ENCODE measurements around the gene DLK1. TPM values are rescaled to one million over a fixed set of nuclear protein-coding genes. Genes with fewer than 3 reads are reported as not detected.

The DLK1 gene
- total RNA-seq, 2 experiments from 2014 or later = not detected

DNA sequence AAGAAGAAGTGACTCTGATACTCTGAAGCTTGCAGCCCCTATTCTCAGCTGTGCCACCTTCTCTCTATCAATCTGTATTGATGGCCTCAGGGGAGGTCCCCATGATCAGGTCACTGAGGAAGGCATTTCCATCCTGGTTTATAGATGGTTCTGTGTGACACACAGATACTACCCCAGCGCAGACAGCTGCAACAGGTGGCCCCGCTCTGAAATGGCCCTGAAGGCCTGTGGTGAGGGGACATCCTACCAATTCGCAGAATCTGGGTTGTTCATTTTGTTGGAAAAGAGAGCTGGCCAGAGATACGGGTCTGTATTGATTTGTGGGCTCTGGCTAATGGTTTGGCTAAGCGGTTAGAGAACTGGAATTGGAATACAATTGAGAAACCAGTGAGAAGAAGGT, 21.7 kb downstream of the DLK1 start:
- TF ChIP-seq EZH2phosphoT487 (IDR thresholded peaks at IDR 0.05; ENCODE audit: borderline replicate concordance, low read depth, low read length) = no peak
- TF ChIP-seq, protein P1, sequence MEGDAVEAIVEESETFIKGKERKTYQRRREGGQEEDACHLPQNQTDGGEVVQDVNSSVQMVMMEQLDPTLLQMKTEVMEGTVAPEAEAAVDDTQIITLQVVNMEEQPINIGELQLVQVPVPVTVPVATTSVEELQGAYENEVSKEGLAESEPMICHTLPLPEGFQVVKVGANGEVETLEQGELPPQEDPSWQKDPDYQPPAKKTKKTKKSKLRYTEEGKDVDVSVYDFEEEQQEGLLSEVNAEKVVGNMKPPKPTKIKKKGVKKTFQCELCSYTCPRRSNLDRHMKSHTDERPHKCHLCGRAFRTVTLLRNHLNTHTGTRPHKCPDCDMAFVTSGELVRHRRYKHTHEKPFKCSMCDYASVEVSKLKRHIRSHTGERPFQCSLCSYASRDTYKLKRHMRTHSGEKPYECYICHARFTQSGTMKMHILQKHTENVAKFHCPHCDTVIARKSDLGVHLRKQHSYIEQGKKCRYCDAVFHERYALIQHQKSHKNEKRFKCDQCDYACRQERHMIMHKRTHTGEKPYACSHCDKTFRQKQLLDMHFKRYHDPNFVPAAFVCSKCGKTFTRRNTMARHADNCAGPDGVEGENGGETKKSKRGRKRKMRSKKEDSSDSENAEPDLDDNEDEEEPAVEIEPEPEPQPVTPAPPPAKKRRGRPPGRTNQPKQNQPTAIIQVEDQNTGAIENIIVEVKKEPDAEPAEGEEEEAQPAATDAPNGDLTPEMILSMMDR (conservative IDR thresholded peaks at IDR 0.05; ENCODE audit: low read length) = no peak
- Histone ChIP-seq H2AFZ (ENCODE audit: low read length) (no peak overlapping the region), H3K9me3 (ENCODE audit: low read length) (no peaks in the 10 kb centered on the region), H3K4me3 (ENCODE audit: low read depth, low read length, poor library complexity, severe bottlenecking) (no peak overlapping the region), H3K4me1 (ENCODE audit: insufficient read depth, low read length, poor library complexity, severe bottlenecking) (no peaks in the 10 kb centered on the region), H3K36me3 (ENCODE audit: insufficient read depth, low read length) (no peaks in the 10 kb centered on the region), H3K9me2 (ENCODE audit: insufficient read depth, low read length) (no peaks in the 10 kb centered on the region), H3K79me2 (ENCODE audit: insufficient read depth, low read depth, low read length) (no peaks in the 10 kb centered on the region), H4K20me1 (ENCODE audit: insufficient read depth, low read length) (no peaks in the 10 kb centered on the region), H3K27ac (ENCODE audit: low read depth, low read length, poor library complexity, severe bottlenecking) (no peak overlapping the region), H3K4me2 (ENCODE audit: low read length) (no peak overlapping the region)
- ChIA-PET POLR2A (no interaction called here), CTCF (ENCODE audit: unreplicated experiment) (no interaction called here)
- BruUV-seq (replicated peaks) = no TSS peak
- DNase-seq (ENCODE audit: low spot score) = no peak
- intact Hi-C loops (cut with micrococcal nuclease; ENCODE audit: unreplicated experiment) = no loop called here

GRCh38 chr14:100748944-100749343, 22.3 kb downstream of the DLK1 start:
- no peaks in the 10 kb centered on the region for H3K79me2 ChIP-seq (ENCODE audit: insufficient read depth, low read depth, low read length)
- H3K27ac ChIP-seq (ENCODE audit: low read depth, low read length, poor library complexity, severe bottlenecking) = no peak overlapping the region
- H3K36me3 ChIP-seq (ENCODE audit: insufficient read depth, low read length) = no peaks in the 10 kb centered on the region
- no peaks in the 10 kb centered on the region for H3K9me3 ChIP-seq (ENCODE audit: low read length)
- CTCF ChIA-PET (ENCODE audit: unreplicated experiment) = no interaction called here
- no peaks in the 10 kb centered on the region for H3K9me2 ChIP-seq (ENCODE audit: insufficient read depth, low read length)
- DNase-seq (ENCODE audit: low spot score) = no peak
- H4K20me1 ChIP-seq (ENCODE audit: insufficient read depth, low read length) = no peaks in the 10 kb centered on the region
- no peak overlapping the region for H3K4me2 ChIP-seq (ENCODE audit: low read length)
- BruUV-seq (replicated peaks) = no TSS peak
- H3K4me3 ChIP-seq (ENCODE audit: low read depth, low read length, poor library complexity, severe bottlenecking) = no peak overlapping the region
- no peak overlapping the region for H2AFZ ChIP-seq (ENCODE audit: low read length)
- POLR2A ChIA-PET = no interaction called here
- intact Hi-C loops (cut with micrococcal nuclease; ENCODE audit: unreplicated experiment) = no loop called here
- no peaks in the 10 kb centered on the region for H3K4me1 ChIP-seq (ENCODE audit: insufficient read depth, low read length, poor library complexity, severe bottlenecking)
- TF ChIP-seq, protein P1 (conservative IDR thresholded peaks at IDR 0.05; ENCODE audit: low read length) = no peak
- TF ChIP-seq EZH2phosphoT487 (IDR thresholded peaks at IDR 0.05; ENCODE audit: borderline replicate concordance, low read depth, low read length) = no peak

DNA sequence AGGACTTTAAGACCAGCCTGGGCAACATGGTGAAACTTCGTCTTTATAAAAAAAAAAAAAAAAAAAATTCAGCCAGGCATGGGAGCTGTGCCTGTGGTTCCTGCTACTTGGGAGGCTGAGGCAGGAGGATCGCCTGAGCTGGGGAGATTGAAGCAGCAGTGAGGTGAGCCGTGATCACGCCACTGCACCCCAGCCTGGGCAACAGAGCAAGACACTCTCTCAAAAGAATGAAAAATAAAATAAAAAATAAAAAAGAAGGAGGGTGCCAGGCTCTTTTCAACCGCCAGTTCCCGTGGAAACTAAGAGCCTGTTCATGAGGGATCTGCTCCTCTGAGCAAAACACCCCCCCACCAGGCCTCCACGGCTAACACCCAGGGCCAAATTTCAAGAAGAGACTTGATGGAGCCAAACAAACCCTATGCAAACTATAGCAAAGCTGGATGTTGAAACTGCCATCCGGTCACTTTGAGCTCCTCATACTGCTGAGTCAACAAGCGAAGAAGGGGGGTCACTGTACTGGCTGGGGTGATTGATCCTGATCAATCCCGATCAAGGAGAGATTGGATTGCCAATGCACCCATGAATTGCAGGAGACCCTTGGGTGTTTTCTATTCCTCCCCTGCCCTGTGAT, 23.4 kb downstream of the DLK1 start:
- Histone ChIP-seq H3K36me3 (ENCODE audit: insufficient read depth, low read length) (no peaks in the 10 kb centered on the region), H3K4me2 (ENCODE audit: low read length) (no peak overlapping the region), H3K9me3 (ENCODE audit: low read length) (no peaks in the 10 kb centered on the region), H3K4me3 (ENCODE audit: low read depth, low read length, poor library complexity, severe bottlenecking) (no peak overlapping the region), H3K27ac (ENCODE audit: low read depth, low read length, poor library complexity, severe bottlenecking) (no peak overlapping the region), H3K4me1 (ENCODE audit: insufficient read depth, low read length, poor library complexity, severe bottlenecking) (no peaks in the 10 kb centered on the region), H2AFZ (ENCODE audit: low read length) (no peak overlapping the region), H3K79me2 (ENCODE audit: insufficient read depth, low read depth, low read length) (no peaks in the 10 kb centered on the region), H3K9me2 (ENCODE audit: insufficient read depth, low read length) (no peaks in the 10 kb centered on the region), H4K20me1 (ENCODE audit: insufficient read depth, low read length) (no peaks in the 10 kb centered on the region)
- CTCF ChIA-PET (ENCODE audit: unreplicated experiment) = no interaction called here
- TF ChIP-seq, protein P1 (conservative IDR thresholded peaks at IDR 0.05; ENCODE audit: low read length) = no peak
- TF ChIP-seq EZH2phosphoT487 (IDR thresholded peaks at IDR 0.05; ENCODE audit: borderline replicate concordance, low read depth, low read length) = no peak
- POLR2A ChIA-PET = no interaction called here
- DNase-seq (ENCODE audit: low spot score) = no peak
- BruUV-seq (replicated peaks) = no TSS peak
- intact Hi-C loops (cut with micrococcal nuclease; ENCODE audit: unreplicated experiment) = no loop called here

Data from OCI-LY7 (cell line).